ENCODE results near the gene GSK3A.

GSK3A gene

DNA sequence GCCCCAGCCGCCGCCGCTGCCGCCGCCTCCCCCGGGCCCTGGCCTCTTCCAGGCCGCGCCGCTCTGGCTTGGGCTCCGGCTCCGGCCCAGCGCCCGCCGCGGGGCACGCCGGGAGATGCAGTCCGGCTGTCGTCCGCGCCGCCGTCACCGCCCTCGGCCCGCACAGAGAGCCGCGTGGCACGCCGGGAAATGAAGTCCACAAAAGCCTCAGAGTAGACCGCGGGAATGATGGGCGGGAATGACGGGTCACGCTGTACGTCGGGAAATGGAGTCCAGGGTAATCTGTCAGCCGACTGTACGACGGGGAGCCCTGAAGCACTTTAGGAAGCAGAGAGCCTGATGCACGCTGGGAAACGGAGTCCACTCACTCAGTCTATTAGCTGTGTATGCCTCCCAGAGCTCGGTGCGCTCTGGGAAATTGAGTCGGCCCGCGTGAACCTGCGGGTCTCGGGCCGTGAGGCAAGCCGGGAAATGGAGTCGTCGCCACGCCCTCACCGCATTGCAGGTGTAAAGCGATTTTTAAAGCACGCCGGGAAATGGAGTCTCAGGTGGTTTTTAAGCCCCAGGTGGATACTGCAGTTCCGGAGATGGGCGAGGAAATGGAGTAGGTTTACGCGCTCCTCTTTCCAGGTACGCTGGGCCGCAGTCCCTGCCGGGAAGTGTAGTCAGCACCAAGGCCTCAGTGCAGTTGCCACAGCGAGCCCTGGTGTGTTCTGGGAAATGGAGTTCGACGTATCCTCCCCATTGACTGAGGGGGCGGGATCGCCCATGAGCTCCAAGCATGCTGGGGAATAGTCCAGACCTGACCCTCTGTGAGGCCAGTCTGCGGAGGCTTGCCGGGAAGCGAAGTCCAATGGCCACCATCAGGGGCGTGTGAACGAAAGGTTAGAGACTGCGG lies at the start of gene GSK3A:
GSK3A (minus strand) TSS at position 91 of the 898 bp plus-strand sequence. CDS start 137 bp downstream, outside the sequence.
- H2AFZ ChIP-seq (ENCODE audit: low read length): peak within 1 kb of the TSS; percentile 53
- peak within 1 kb of the TSS; percentile 99 for H3K4me2 ChIP-seq (ENCODE audit: low read depth, low read length)
- H3K36me3 ChIP-seq (replicated peaks; ENCODE audit: insufficient read depth, low read length): no peaks in the 10 kb centered on the region
- no peaks in the 10 kb centered on the region for H3K27me3 ChIP-seq (replicated peaks; ENCODE audit: insufficient read depth, low read length)
- peak; percentile 98 for DNase-seq
- H3K9me3 ChIP-seq (replicated peaks; ENCODE audit: insufficient read depth, low read length): no peaks in the 10 kb centered on the region
- H3K4me3 ChIP-seq (ENCODE audit: low read length): peak within 1 kb of the TSS; percentile 93
- no peak for TF ChIP-seq EZH2phosphoT487 (IDR thresholded peaks at IDR 0.05; ENCODE audit: low read length)
- TF ChIP-seq, protein P1, sequence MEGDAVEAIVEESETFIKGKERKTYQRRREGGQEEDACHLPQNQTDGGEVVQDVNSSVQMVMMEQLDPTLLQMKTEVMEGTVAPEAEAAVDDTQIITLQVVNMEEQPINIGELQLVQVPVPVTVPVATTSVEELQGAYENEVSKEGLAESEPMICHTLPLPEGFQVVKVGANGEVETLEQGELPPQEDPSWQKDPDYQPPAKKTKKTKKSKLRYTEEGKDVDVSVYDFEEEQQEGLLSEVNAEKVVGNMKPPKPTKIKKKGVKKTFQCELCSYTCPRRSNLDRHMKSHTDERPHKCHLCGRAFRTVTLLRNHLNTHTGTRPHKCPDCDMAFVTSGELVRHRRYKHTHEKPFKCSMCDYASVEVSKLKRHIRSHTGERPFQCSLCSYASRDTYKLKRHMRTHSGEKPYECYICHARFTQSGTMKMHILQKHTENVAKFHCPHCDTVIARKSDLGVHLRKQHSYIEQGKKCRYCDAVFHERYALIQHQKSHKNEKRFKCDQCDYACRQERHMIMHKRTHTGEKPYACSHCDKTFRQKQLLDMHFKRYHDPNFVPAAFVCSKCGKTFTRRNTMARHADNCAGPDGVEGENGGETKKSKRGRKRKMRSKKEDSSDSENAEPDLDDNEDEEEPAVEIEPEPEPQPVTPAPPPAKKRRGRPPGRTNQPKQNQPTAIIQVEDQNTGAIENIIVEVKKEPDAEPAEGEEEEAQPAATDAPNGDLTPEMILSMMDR (IDR thresholded peaks at IDR 0.05; ENCODE audit: low read length): no peak
- TF ChIP-seq EZH2 (optimal IDR thresholded peaks at IDR 0.05; ENCODE audit: low read depth, low read length): no peak
- H4K20me1 ChIP-seq (ENCODE audit: insufficient read depth, low read length): no peaks in the 10 kb centered on the region
- peaks cover 48% of the 10 kb centered on the region for H3K79me2 ChIP-seq (ENCODE audit: low read length)
- peak within 1 kb of the TSS; percentile 80 for H3K27ac ChIP-seq (ENCODE audit: low read length)
- H3K9me2 ChIP-seq (replicated peaks; ENCODE audit: insufficient read depth, low read length): no peaks in the 10 kb centered on the region
- peaks cover 21% of the 10 kb centered on the region for H3F3A ChIP-seq (ENCODE audit: insufficient read depth, low read length)
- H3K9ac ChIP-seq (ENCODE audit: low read length): peak within 1 kb of the TSS; percentile 81
- peaks cover 9% of the 10 kb centered on the region for H3K4me1 ChIP-seq (ENCODE audit: low read length)

DNA sequence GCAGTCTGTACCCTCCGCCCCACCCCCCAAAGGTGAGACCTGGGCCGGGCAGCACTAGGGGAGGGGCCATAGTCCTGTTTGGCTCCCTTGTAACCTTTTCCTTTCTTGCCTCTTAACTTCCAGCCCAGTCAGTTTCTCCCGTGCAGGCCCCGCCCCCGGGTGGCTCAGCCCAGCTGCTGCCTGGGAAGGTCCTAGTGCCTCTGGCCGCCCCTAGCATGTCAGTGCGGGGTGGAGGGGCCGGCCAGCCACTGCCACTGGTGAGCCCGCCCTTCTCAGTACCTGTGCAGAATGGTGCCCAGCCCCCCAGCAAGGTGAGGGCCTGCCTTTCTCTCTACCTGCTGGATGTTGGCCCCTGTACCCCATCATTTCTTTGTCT lies 49.0 kb upstream of the GSK3A start:
- Histone ChIP-seq H3K9me3 (replicated peaks; ENCODE audit: insufficient read depth, low read length) (no peaks in the 10 kb centered on the region), H3K4me2 (ENCODE audit: low read depth, low read length) (no peak overlapping the region), H3K4me3 (ENCODE audit: low read length) (no peak overlapping the region), H3K27ac (ENCODE audit: low read length) (no peak overlapping the region), H3F3A (ENCODE audit: insufficient read depth, low read length) (no peaks in the 10 kb centered on the region), H2AFZ (ENCODE audit: low read length) (no peak overlapping the region), H3K9ac (ENCODE audit: low read length) (no peak overlapping the region), H3K27me3 (replicated peaks; ENCODE audit: insufficient read depth, low read length) (no peaks in the 10 kb centered on the region), H4K20me1 (ENCODE audit: insufficient read depth, low read length) (no peaks in the 10 kb centered on the region), H3K4me1 (ENCODE audit: low read length) (no peaks in the 10 kb centered on the region), H3K9me2 (replicated peaks; ENCODE audit: insufficient read depth, low read length) (no peaks in the 10 kb centered on the region), H3K36me3 (replicated peaks; ENCODE audit: insufficient read depth, low read length) (no peaks in the 10 kb centered on the region), H3K79me2 (ENCODE audit: low read length) (no peaks in the 10 kb centered on the region)
- DNase-seq: no peak
- TF ChIP-seq EZH2phosphoT487 (IDR thresholded peaks at IDR 0.05; ENCODE audit: low read length) (no peak), EZH2 (optimal IDR thresholded peaks at IDR 0.05; ENCODE audit: low read depth, low read length) (no peak)
- TF ChIP-seq, protein P1 (IDR thresholded peaks at IDR 0.05; ENCODE audit: low read length): no peak

DNA sequence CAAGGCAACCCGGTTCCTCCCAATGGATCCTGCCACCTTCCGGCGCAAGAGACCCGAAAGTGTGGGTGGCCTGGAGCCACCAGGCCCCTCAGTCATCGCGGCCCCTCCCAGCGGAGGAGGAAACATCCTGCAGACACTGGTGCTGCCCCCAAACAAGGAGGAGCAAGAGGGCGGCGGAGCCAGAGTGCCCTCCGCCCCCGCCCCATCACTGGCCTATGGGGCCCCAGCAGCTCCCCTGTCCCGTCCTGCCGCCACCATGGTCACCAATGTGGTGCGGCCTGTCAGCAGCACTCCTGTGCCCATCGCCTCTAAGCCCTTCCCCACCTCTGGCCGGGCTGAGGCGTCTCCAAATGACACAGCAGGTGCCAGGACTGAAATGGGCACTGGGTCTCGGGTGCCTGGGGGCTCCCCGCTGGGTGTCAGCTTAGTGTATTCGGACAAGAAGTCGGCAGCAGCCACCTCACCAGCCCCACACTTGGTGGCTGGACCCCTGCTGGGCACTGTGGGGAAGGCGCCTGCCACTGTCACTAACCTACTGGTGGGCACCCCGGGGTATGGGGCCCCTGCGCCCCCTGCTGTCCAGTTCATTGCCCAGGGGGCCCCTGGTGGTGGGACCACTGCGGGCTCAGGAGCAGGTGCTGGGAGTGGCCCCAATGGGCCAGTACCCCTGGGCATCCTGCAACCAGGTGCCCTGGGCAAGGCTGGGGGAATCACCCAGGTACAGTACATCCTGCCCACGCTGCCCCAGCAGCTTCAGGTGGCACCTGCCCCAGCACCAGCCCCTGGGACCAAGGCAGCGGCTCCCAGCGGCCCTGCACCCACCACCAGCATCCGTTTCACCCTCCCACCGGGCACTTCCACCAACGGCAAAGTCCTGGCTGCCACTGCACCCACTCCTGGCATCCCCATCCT lies 48.4 kb upstream of the GSK3A start:
- Histone ChIP-seq H3K4me2 (ENCODE audit: low read depth, low read length) (no peak overlapping the region), H3K9me2 (replicated peaks; ENCODE audit: insufficient read depth, low read length) (no peaks in the 10 kb centered on the region), H3K4me3 (ENCODE audit: low read length) (no peak overlapping the region), H3K27ac (ENCODE audit: low read length) (no peak overlapping the region), H3K79me2 (ENCODE audit: low read length) (0 out of 2 replicates have a peak, but pooled peaks cover 6% of the 10 kb centered on the region), H3K9ac (ENCODE audit: low read length) (no peak overlapping the region), H2AFZ (ENCODE audit: low read length) (no peak overlapping the region), H4K20me1 (ENCODE audit: insufficient read depth, low read length) (no peaks in the 10 kb centered on the region), H3F3A (ENCODE audit: insufficient read depth, low read length) (no peaks in the 10 kb centered on the region), H3K9me3 (replicated peaks; ENCODE audit: insufficient read depth, low read length) (no peaks in the 10 kb centered on the region), H3K27me3 (replicated peaks; ENCODE audit: insufficient read depth, low read length) (no peaks in the 10 kb centered on the region), H3K4me1 (ENCODE audit: low read length) (no peaks in the 10 kb centered on the region), H3K36me3 (replicated peaks; ENCODE audit: insufficient read depth, low read length) (no peaks in the 10 kb centered on the region)
- no peak for TF ChIP-seq EZH2phosphoT487 (IDR thresholded peaks at IDR 0.05; ENCODE audit: low read length)
- TF ChIP-seq, protein P1 (IDR thresholded peaks at IDR 0.05; ENCODE audit: low read length): peak; percentile 49
- no peak for TF ChIP-seq EZH2 (optimal IDR thresholded peaks at IDR 0.05; ENCODE audit: low read depth, low read length)
- DNase-seq: no peak

All from MM.1S (cell line).